Activated naive CD4-positive, alpha-beta T cell treated with anti-CD3 and anti-CD28 coated beads, Interleukin-2, amount 50 U/mL, for 16 hours (primary cell): Measurements from ENCODE around the gene ACOT7.
A peak's percentile ranks its signal among the peaks of the same experiment; 100 is the strongest.

Experiments used
- DNase-seq: peaks from one replicate; pipeline ENCODE4 v3.0.0-alpha.2; 2020

The ACOT7 gene

GRCh38 chr1:6262555-6263420 is 130.8 kb downstream of the ACOT7 start:
- no peak for DNase-seq

DNA sequence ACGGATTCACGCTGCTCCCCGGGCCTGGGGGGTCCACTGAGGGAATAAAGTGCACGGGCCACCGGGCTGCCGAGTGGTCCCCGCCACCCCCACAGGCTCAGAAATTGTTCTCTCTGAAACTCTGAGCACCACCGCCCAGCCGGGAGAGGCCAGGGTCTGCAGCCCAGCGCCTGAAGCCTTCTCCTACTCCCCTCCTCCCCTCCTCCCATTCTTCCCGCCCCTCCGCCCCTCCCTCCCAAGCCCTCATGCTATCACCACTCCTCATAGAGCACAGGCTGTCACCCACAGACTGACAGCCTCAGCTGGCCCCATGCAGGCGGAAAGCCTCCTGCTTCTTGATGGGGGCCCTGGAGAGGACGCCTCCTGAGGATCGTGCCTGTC is 132.0 kb downstream of the ACOT7 start:
- no peak for DNase-seq

- peak; percentile 71 for DNase-seq
Observed at GRCh38 chr1:6260961-6261614, 132.5 kb downstream of the ACOT7 start, which contains the start of gene GPR153. GPR153 (minus strand) TSS chr1:6261098; CDS start chr1:6254905, 6,193 bp downstream.

DNA sequence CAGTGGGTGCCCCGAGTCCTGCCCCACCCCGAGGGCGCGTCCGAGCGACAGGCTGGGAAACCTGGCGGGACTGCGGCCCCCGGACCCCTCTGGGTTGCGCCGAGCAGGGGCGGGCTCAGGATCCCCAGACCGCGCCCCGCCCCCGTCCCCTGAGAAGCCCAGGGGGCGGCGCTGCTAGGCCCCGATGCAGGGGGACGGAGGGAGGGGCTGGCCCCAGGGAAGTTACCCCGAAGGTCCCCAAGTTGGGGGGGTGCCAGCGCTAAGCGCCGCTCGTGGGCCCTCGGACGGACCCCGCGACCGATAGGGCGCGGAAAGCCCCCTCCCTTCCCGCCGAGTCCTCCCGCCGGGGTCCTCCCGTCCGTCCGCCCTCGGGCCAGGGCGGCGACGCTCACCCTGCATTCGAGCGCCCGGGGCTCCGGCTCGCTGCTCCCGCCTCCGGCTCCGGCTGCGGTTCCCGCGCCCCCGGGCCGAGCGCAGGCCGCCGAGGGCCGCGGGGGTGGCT is 133.1 kb downstream of the ACOT7 start:
- peak; percentile 28 for DNase-seq

DNA sequence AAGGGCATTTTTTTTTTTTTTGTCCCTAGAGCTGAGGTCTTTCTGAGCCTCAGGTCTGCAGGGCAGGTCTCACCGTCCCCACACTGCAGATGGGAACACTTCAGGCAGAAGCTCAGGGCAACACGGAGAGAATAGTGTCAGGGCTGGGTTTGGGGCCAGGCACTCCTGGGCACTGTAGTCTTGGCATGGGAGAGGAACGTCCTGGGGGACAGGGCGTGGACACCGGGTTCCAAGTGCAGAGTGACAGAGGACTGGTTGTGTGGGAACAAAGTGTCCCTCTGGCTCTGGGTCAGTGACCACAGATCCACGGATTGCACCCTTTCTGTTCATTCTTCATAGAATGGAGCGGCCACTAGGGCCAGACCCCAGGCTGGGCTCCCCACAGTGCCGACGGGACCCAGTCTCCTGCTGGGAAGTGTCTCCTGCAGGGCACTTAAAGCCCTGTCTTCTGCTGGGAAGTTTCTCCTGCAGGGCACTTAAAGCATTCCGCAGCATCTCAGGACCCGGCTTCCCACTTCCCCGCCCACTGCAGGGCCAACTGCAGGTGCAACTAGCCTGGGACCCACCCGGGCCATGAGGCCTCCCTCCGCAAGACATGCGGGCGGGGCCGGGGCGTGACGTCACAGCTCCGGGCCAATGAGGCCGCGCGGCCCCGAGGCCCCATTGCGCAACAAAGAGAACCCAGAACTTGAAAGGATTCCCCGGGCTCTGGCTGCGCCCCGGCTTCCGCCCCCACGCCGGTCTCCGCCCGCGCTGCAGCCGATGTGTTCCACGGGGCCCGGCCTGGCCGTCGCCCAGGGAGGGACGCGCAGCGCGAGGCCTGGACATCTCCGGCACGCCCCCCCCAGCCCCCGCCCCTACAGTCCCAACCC is 133.8 kb downstream of the ACOT7 start:
- DNase-seq = peak; percentile 78

DNA sequence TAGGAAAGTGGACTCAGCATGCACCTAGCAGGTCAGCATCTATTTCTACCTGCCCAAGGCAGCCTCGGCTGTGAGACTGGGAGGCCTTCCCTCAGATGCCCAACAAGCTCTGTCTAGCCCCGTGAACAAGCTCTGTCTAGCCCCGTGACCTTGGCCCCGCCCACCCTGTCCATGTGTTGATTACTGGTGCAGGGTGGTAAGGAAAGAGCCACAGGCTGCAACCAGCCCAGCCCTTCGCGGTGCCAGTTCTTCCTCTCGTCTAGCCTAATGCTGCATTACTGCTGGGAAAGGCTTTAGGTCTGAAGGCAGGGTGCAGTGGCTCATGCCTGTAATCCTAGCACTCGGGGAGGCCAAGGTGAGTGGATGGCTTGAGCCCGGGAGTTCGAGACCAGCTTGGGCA is 134.9 kb downstream of the ACOT7 start:
- no peak for DNase-seq

DNA sequence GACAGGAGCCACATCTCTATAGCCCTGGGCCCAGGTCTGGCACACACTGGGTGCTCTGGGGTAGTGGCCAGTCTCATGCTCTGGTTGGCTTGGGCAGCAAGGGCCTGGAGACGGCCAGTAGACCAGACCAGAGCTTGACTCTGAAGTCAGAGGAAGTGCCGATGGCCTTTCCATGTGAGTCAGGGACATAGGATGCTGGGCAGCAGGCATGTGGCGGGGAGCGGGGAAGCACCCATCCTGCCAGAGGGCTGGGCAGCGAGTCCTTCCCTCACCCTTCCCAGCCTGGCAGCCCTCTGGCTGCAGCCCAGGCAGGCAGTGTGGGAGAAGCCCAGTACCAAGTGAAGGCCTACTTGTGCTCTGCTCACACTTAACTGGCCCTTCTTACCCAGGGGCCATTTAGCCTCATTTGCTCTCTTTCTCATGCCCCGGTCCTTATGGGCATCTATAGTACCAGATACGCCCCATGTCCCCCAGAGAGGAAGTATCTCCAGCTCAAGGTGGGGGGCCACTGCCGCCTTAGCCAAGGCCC is 136.0 kb downstream of the ACOT7 start:
- DNase-seq = no peak

DNA sequence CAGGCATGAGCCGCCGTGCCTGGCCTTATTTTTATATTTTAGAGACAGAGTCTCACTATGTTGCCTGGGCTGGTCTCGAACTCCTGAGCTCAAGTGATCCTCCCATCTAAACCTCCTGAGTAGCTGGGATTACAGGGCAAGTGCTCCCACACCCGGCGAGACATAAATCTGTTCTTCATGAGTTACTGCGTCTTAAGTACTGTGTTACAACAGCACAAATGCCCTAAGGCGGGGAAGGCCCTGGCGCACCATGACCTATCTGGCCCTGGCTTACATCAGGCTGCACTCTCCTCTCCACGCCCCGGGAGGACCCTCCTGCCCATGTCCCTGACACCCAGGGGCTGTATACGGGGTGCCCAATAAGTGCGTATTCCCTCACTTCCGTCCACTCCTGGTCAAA is 136.9 kb downstream of the ACOT7 start:
- DNase-seq = no peak

DNA sequence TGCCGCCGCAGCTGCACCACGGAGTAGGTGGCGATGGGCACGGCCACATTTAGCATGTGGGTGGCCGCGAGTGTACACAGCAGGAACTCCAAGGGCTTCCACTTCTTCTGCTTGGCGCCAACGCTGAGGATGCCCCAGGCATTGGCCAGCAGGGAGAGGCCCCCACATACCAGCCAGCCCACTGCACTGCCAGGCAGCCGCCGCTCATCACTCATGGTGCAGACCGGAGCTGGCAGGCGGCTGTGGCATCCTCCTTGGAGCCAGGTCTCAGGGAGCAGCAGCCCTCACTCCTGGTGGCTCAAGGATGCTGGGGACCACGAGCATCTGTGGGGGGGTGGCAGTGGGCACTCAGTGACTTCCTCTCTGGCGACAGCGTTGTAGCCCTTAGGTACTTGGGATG is 138.9 kb downstream of the ACOT7 start:
- DNase-seq = no peak

DNA sequence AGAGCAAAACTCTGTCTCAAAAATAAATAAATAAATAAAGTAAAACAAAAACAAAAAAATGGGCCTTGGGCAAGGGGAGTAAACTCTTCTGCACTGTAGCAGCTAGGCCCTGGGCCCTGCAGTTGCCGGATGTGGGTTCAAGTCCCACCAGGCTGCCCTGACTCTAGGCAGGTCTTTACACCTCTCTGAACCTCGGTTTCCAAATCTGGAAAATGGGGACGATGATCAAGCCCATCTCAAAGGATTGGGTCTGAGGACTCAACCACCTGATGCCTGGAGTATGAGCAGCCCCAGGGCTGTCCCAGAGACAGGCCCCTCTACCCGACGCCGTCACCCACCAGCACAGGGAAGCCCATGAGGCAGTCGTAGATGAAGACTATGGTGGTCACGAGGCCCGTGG is 140.2 kb downstream of the ACOT7 start:
- no peak for DNase-seq

GRCh38 chr1:6252374-6252710 is 141.2 kb downstream of the ACOT7 start:
- DNase-seq = no peak

DNA sequence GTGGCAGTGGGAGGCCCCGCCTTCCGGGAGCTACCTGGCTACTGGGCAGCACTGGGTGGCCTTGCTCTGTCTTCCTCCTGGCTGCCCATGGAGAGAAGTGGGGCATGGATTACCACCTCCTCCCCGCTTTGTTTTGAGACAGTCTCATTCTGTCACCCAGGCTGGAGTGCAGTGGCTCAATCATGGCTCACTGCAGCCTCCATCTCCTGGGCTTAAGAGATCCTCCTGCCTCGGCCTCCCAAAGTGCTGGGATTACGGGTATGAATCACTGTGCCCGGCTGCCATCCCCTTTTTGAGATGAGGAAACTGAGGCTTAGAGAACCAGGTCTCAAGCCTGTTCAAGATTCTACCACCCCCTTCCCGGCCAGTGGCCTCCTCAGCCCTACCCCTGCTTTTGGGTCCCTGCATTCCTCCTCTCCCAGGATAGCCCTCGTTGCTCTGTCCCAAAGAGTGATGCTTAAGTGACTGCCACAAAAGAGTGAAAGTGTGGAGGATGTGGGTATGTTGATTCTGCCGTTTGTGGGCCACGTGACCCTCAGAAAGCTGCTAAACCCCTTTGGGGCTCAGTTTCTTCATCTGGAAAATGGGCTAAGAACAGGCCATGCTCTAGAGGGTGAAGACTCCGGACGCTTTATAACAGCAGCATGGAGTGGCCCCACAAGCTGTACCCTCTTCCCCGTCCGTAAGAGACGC is 141.7 kb downstream of the ACOT7 start:
- DNase-seq = no peak

- no peak for DNase-seq
Observed at GRCh38 chr1:6251233-6251632, 142.3 kb downstream of the ACOT7 start.

DNA sequence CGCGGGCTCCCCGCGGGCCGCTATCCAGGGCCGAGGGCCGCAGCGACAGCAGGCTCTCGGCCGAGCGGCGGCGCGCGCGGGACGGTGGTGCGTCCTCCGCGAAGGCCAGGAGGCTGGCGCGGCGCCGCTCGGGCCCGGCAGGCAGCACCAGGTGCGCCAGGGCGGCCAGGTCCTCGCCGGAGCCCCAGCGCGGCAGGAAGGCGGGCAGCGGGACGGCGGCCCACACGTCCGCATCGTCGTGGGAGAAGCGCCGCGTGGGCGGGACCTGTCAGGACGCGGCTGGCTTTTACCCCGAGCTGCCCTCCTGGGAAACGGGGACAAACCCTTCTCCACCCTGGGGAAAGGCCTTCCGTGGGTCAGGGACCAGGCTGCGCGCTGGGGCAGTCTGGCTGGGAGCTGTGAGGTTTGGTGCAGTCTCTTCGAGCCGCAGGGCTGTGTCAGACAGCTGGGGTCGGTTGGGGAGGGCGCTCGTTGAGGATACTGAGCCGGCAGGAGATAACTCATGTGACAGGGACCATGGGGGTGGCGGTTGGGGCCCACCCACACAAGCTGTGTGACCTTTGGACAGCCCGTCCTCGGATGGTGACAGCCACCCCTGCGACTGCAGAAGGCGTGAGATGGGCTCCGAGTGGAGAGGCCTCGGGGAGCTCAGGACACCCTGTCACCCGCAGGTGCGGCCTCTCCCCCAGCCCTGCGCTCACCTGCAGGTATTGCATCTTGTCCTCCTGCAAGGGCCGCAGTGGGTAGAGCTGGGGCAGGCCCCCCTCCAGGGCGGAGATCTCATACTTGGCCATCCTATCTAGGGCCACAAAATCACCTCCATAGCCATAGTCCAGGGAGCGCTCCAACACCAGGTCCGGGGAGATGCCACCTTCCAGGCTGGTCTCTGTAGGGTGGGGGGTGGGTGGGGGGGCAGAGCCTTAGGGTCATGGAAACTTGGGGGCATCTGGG is 143.6 kb downstream of the ACOT7 start:
- DNase-seq = no peak

- no peak for DNase-seq
Observed at GRCh38 chr1:6248932-6249738, 144.4 kb downstream of the ACOT7 start.

DNA sequence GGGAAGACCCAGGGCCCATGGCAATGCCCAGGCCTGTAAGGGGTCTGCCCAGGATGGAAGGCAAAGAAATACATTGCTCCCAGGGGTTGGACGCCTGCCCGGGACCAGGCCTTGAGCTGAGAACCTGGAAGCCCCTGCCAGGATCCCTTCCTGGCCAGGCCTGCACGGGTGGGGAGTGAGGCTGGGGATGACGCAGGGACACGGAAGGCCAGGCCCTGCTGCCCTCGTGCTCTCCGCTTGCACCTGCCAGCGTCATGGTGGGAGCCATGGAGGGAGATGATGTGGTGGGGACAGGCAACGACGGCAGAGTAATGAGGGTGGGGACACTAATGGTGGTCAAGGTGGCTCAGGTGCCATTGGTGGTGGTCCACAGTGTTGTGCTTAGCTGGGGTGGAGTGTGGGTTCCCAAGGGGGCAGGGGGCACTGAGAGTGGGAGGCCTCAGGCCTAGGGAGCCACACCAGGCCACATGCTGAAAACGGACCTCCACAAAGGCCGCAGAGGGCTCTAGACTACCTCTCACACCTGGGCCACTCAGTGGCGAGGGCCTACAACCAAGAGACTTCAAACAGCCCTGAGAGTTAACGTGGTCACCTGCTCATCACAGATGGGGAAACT is 145.3 kb downstream of the ACOT7 start:
- no peak for DNase-seq

GRCh38 chr1:6247651-6248050 is 145.9 kb downstream of the ACOT7 start:
- DNase-seq = no peak

DNA sequence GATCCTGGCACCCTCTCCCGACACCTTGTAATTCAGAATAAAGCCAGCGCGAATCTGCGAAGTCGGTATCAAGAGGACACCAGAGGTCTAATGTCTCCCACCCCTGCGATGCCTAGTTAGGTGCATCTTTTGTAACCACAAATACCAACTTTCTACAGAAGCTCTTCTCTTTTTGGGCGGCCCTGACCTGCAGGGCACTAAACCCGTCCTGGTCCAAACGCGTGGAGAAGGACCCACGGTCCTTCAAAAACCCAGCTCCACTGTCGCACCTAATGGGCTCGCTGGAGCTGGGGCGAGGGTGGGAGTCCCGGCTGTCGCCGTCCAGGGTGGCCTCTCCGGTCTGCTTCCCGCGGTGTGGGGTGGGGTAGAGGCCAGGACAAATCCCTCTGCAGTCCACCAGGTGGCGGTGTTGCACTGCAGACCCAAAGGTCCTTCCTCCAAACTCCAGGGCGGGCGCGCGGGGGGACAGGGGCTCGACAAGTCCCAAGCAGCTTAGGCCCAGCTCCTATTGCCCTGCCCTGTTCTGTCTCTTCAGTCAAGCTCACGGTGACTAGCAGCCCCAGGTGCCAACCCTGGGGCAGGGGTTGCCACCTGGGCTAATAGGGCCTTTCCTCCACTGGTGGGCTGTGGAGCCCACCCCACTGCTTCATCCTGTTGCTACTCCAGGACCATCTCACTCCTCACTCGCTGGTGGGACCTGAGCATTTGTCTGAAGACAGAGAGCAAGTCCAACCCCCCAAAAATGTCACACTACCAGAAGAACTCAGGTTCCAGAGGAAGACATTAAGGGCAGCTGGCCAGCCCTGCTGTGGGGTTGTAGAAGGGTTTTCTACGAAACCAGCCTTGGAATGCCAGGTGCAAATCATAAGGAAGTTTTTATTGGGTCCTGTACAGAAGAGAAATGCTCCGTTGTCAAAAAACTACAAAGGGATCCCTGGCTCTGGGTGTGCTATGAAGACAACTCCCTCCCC is 146.8 kb downstream of the ACOT7 start:
- DNase-seq = peak; percentile 81
